SK-N-SH treated with all-trans-retinoic acid at 6 μM for 48 hours (cell line): ENCODE data around the gene VCAN.

Experiments used
- ATAC-seq: fragments of 200-7000 bp; cut with Tn5 transposase; 3 replicates; pipeline ENCODE4 v1.9.1; 2020; ENCODE audit warnings: mild to moderate bottlenecking, moderate library complexity
- ARNTL ChIP-seq: fragments of 450-650 bp; formaldehyde crosslinking; IDR thresholded peaks from 2 replicates; pipeline ENCODE4 v1.5.0; 2020; ENCODE audit warnings: low read depth, mild to moderate bottlenecking, moderate library complexity, borderline replicate concordance
- BACH2 ChIP-seq: fragments of 250-450 bp; sonication (Bioruptor Pico); IDR thresholded peaks from 2 replicates; pipeline ENCODE4 v1.9.0; 2021; ENCODE audit warnings: mild to moderate bottlenecking, borderline replicate concordance
- CREB5 ChIP-seq: fragments of 250-450 bp; sonication (Bioruptor Pico); IDR thresholded peaks from 2 replicates; pipeline ENCODE4 v1.5.1; 2020; ENCODE audit warnings: low read depth, mild to moderate bottlenecking, moderate library complexity
- CSDC2 ChIP-seq: fragments of 250-450 bp; sonication (Bioruptor Pico); IDR thresholded peaks from 2 replicates; pipeline ENCODE4 v1.5.0; 2020; ENCODE audit warnings: mild to moderate bottlenecking, moderate library complexity
- CSRNP3 ChIP-seq: fragments of 250-450 bp; sonication (Bioruptor Pico); IDR thresholded peaks from 2 replicates; pipeline ENCODE4 v1.5.1; 2021; ENCODE audit warnings: mild to moderate bottlenecking, moderate library complexity
- ESRRG ChIP-seq: fragments of 250-450 bp; sonication (Bioruptor Pico); IDR thresholded peaks from 2 replicates; pipeline ENCODE4 v1.6.1; 2021; ENCODE audit warnings: mild to moderate bottlenecking
- GLIS3 ChIP-seq: fragments of 250-450 bp; sonication (Bioruptor Pico); IDR thresholded peaks from 2 replicates; pipeline ENCODE4 v1.5.0; 2020; ENCODE audit warnings: mild to moderate bottlenecking, moderate library complexity
- ISL1 ChIP-seq: fragments of 250-450 bp; sonication (Bioruptor Pico); IDR thresholded peaks from 2 replicates; pipeline ENCODE4 v2.1.2; 2022; ENCODE audit warnings: mild to moderate bottlenecking, moderate library complexity
- OSR1 ChIP-seq: fragments of 250-450 bp; sonication (Bioruptor Pico); IDR thresholded peaks from 2 replicates; pipeline ENCODE4 v1.8.0; 2022; ENCODE audit warnings: moderate library complexity, mild to moderate bottlenecking, inconsistent platforms
- PATZ1 ChIP-seq: fragments of 250-450 bp; sonication (Bioruptor Pico); IDR thresholded peaks from 2 replicates; pipeline ENCODE4 v1.8.0; 2020; ENCODE audit warnings: mild to moderate bottlenecking, moderate library complexity, borderline replicate concordance
- POU6F1 ChIP-seq: fragments of 250-450 bp; sonication (Bioruptor Pico); IDR thresholded peaks from 2 replicates; pipeline ENCODE4 v1.8.0; 2021; ENCODE audit warnings: low read depth, mild to moderate bottlenecking, moderate library complexity, borderline replicate concordance
- PPARA ChIP-seq: fragments of 250-450 bp; sonication (Bioruptor Pico); IDR thresholded peaks from 2 replicates; pipeline ENCODE4 v1.5.0; 2020; ENCODE audit warnings: mild to moderate bottlenecking, borderline replicate concordance
- RARB ChIP-seq: fragments of 250-450 bp; sonication (Bioruptor Pico); IDR thresholded peaks from 2 replicates; pipeline ENCODE4 v1.8.0; 2021; ENCODE audit warnings: mild to moderate bottlenecking, moderate library complexity
- TCF4 ChIP-seq: fragments of 250-450 bp; sonication (Bioruptor Pico); IDR thresholded peaks from 2 replicates; pipeline ENCODE4 v1.8.0; 2021; ENCODE audit warnings: mild to moderate bottlenecking, moderate library complexity, borderline replicate concordance
- TOX ChIP-seq: fragments of 250-450 bp; sonication (Bioruptor Pico); IDR thresholded peaks from 2 replicates; pipeline ENCODE4 v1.8.0; 2021; ENCODE audit warnings: mild to moderate bottlenecking, moderate library complexity, borderline replicate concordance
- TSHZ2 ChIP-seq: fragments of 250-450 bp; sonication (Bioruptor Pico); IDR thresholded peaks from 2 replicates; pipeline ENCODE4 v1.5.0; 2020; ENCODE audit warnings: mild to moderate bottlenecking, moderate library complexity
- ZC3H10 ChIP-seq: fragments of 250-450 bp; sonication (Bioruptor Pico); IDR thresholded peaks from 2 replicates; pipeline ENCODE4 v1.5.1; 2021; ENCODE audit warnings: mild to moderate bottlenecking, moderate library complexity
- ZFP3 ChIP-seq: fragments of 250-450 bp; sonication (Bioruptor Pico); IDR thresholded peaks from 2 replicates; pipeline ENCODE4 v1.5.0; 2020; ENCODE audit warnings: mild to moderate bottlenecking, moderate library complexity
- ZFP30 ChIP-seq: fragments of 450-650 bp; formaldehyde crosslinking; IDR thresholded peaks from 2 replicates; pipeline ENCODE4 v1.5.0; 2022; ENCODE audit warnings: mild to moderate bottlenecking, moderate library complexity
- ZNF565 ChIP-seq: fragments of 450-650 bp; formaldehyde crosslinking; conservative IDR thresholded peaks from 2 replicates; pipeline ENCODE4 v1.5.0; 2020; ENCODE audit warnings: low read depth, mild to moderate bottlenecking, moderate library complexity
- ZNF8 ChIP-seq: fragments of 450-650 bp; formaldehyde crosslinking; IDR thresholded peaks from 2 replicates; pipeline ENCODE4 v1.5.0; 2020; ENCODE audit warnings: mild to moderate bottlenecking, moderate library complexity

The VCAN gene

GRCh38 chr5:83470526-83471404 is 779 bp upstream of the VCAN start:
- ATAC-seq, result no peak
- TF ChIP-seq GLIS3 (CRISPR knock-in tag), result no peak
- TF ChIP-seq TOX (CRISPR knock-in tag), result no peak
- TF ChIP-seq POU6F1 (CRISPR knock-in tag), result no peak
- no peak for TF ChIP-seq BACH2 (CRISPR knock-in tag)
- TF ChIP-seq PATZ1 (CRISPR knock-in tag), result no peak
- TF ChIP-seq RARB, result no peak
- no peak for TF ChIP-seq OSR1
- TF ChIP-seq CSRNP3, result no peak
- no peak for TF ChIP-seq ZNF565 (CRISPR knock-in tag)
- no peak for TF ChIP-seq ESRRG
- TF ChIP-seq CREB5, result no peak
- no peak for TF ChIP-seq CSDC2
- no peak for TF ChIP-seq ZFP30
- TF ChIP-seq TSHZ2 (CRISPR knock-in tag), result no peak
- no peak for TF ChIP-seq TCF4 (CRISPR knock-in tag)
- TF ChIP-seq ZC3H10 (CRISPR knock-in tag), result no peak
- TF ChIP-seq, all 23 proteins: peak for 0

- no peak for ATAC-seq
- no peak for TF ChIP-seq ZFP30
- no peak for TF ChIP-seq ESRRG
- no peak for TF ChIP-seq ZNF8
- TF ChIP-seq BACH2 (CRISPR knock-in tag), result no peak
These were observed 616 bp downstream of the VCAN start for GRCh38 chr5:83472213-83472507.

GRCh38 chr5:83472508-83473345 is 1.2 kb downstream of the VCAN start:
- ATAC-seq, result peak; percentile 33
- no peak for TF ChIP-seq ZNF565 (CRISPR knock-in tag)
- TF ChIP-seq TSHZ2 (CRISPR knock-in tag), result no peak
- no peak for TF ChIP-seq ARNTL
- TF ChIP-seq BACH2 (CRISPR knock-in tag), result no peak
- no peak for TF ChIP-seq GLIS3 (CRISPR knock-in tag)
- TF ChIP-seq ZC3H10 (CRISPR knock-in tag), result no peak
- TF ChIP-seq OSR1, result no peak
- TF ChIP-seq PPARA, result no peak
- TF ChIP-seq ZFP30, result no peak
- no peak for TF ChIP-seq RARB
- TF ChIP-seq ISL1 (CRISPR knock-in tag), result no peak
- no peak for TF ChIP-seq TOX (CRISPR knock-in tag)
- no peak for TF ChIP-seq CSDC2
- TF ChIP-seq ZFP3 (CRISPR knock-in tag), result no peak
- TF ChIP-seq PATZ1 (CRISPR knock-in tag), result no peak
